Measurements from ENCODE around the gene LHFPL2.

Gene LHFPL2

GRCh38 chr5:78497573-78498533 is 150.7 kb downstream of the LHFPL2 start:
- DNase-seq (ENCODE audit: extremely low spot score): no peak
- CTCF ChIA-PET: no interaction called here
- POLR2A ChIA-PET: no interaction called here

GRCh38 chr5:78496373-78496772 is 152.2 kb downstream of the LHFPL2 start:
- TF ChIP-seq TARDBP (IDR thresholded peaks at IDR 0.05): no peak
- TF ChIP-seq BHLHE40 (IDR thresholded peaks at IDR 0.05; ENCODE audit: borderline replicate concordance): no peak
- no peak for TF ChIP-seq SP1 (IDR thresholded peaks at IDR 0.05)
- TF ChIP-seq FOXM1 (IDR thresholded peaks at IDR 0.05; ENCODE audit: borderline replicate concordance): no peak
- TF ChIP-seq ELF4 (IDR thresholded peaks at IDR 0.05): no peak
- no peak for DNase-seq (ENCODE audit: extremely low spot score)
- CTCF ChIA-PET: no interaction called here
- POLR2A ChIA-PET: interaction anchor here (1.2 kb wide), 1 partner anchor 8 kb away, joined by 4 read pairs; no protein-coding TSS in a partner anchor

More at GRCh38 chr5:78497573-78498533, 150.7 kb downstream of the LHFPL2 start:
- TF ChIP-seq LEF1 (IDR thresholded peaks at IDR 0.05; ENCODE audit: borderline replicate concordance): no peak
- TF ChIP-seq, protein P1, sequence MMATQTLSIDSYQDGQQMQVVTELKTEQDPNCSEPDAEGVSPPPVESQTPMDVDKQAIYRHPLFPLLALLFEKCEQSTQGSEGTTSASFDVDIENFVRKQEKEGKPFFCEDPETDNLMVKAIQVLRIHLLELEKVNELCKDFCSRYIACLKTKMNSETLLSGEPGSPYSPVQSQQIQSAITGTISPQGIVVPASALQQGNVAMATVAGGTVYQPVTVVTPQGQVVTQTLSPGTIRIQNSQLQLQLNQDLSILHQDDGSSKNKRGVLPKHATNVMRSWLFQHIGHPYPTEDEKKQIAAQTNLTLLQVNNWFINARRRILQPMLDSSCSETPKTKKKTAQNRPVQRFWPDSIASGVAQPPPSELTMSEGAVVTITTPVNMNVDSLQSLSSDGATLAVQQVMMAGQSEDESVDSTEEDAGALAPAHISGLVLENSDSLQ (IDR thresholded peaks at IDR 0.05): no peak
- TF ChIP-seq CTBP1 (IDR thresholded peaks at IDR 0.05; ENCODE audit: borderline replicate concordance): no peak
- TF ChIP-seq FOXM1 (IDR thresholded peaks at IDR 0.05; ENCODE audit: borderline replicate concordance): no peak
- TF ChIP-seq ARNT (IDR thresholded peaks at IDR 0.05): no peak

GRCh38 chr5:78495800-78496199 is 152.8 kb downstream of the LHFPL2 start:
- TF ChIP-seq ZNF384 (IDR thresholded peaks at IDR 0.05): no peak
- DNase-seq (ENCODE audit: extremely low spot score): no peak
- ChIA-PET CTCF (no interaction called here), POLR2A (interaction anchor here (1.2 kb wide), 1 partner anchor 9 kb away, joined by 4 read pairs; no protein-coding TSS in a partner anchor)

DNA sequence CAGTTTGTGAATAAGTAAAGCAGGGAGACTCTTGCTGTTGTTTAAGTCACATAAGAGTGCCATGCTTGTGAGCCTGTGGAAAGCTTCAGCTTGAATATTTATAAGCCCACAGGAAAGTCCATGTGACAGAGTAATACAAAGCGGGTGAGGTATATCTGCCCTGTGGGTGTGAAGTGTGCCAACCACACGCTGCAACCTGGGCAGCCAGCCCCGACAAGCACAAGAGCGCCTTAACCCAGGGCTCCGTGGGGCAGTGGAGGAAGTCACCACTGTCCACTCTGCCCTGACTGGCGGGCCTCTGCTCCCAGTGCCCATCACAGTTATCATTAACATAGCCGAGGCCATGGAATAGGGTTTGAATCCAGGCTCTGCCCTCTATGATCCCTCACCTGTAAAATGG is 155.9 kb downstream of the LHFPL2 start:
- TF ChIP-seq CTBP1 (IDR thresholded peaks at IDR 0.05; ENCODE audit: borderline replicate concordance): no peak
- no peak for TF ChIP-seq NFRKB (IDR thresholded peaks at IDR 0.05)
- no peak for TF ChIP-seq HDGF (IDR thresholded peaks at IDR 0.05; ENCODE audit: borderline replicate concordance)
- no peak for TF ChIP-seq LEF1 (IDR thresholded peaks at IDR 0.05; ENCODE audit: borderline replicate concordance)
- TF ChIP-seq, protein P1 (IDR thresholded peaks at IDR 0.05): no peak
- CTCF ChIA-PET: no interaction called here
- DNase-seq (ENCODE audit: extremely low spot score): no peak
- POLR2A ChIA-PET: no interaction called here

- ChIA-PET CTCF (no interaction called here), POLR2A (no interaction called here)
- DNase-seq (ENCODE audit: extremely low spot score): no peak
- TF ChIP-seq FOXM1 (IDR thresholded peaks at IDR 0.05; ENCODE audit: borderline replicate concordance): no peak
- no peak for TF ChIP-seq ZNF384 (IDR thresholded peaks at IDR 0.05)
- TF ChIP-seq CTBP1 (IDR thresholded peaks at IDR 0.05; ENCODE audit: borderline replicate concordance): no peak
- TF ChIP-seq SUZ12 (IDR thresholded peaks at IDR 0.05): no peak
- TF ChIP-seq ELF4 (IDR thresholded peaks at IDR 0.05): no peak
- no peak for TF ChIP-seq FOXK2 (IDR thresholded peaks at IDR 0.05)
- TF ChIP-seq, protein P1 (IDR thresholded peaks at IDR 0.05): no peak
- TF ChIP-seq L3MBTL2 (conservative IDR thresholded peaks at IDR 0.05): no peak
- TF ChIP-seq NFRKB (IDR thresholded peaks at IDR 0.05): no peak
- no peak for TF ChIP-seq LEF1 (IDR thresholded peaks at IDR 0.05; ENCODE audit: borderline replicate concordance)
- TF ChIP-seq SP1 (IDR thresholded peaks at IDR 0.05): no peak
- no peak for TF ChIP-seq HDGF (IDR thresholded peaks at IDR 0.05; ENCODE audit: borderline replicate concordance)
- TF ChIP-seq ARNT (IDR thresholded peaks at IDR 0.05): no peak
- no peak for TF ChIP-seq FOXA1 (IDR thresholded peaks at IDR 0.05)
- TF ChIP-seq TARDBP (IDR thresholded peaks at IDR 0.05): no peak
- no peak for TF ChIP-seq BHLHE40 (IDR thresholded peaks at IDR 0.05; ENCODE audit: borderline replicate concordance)
These were observed 156.3 kb downstream of the LHFPL2 start for GRCh38 chr5:78492224-78492623.

DNA sequence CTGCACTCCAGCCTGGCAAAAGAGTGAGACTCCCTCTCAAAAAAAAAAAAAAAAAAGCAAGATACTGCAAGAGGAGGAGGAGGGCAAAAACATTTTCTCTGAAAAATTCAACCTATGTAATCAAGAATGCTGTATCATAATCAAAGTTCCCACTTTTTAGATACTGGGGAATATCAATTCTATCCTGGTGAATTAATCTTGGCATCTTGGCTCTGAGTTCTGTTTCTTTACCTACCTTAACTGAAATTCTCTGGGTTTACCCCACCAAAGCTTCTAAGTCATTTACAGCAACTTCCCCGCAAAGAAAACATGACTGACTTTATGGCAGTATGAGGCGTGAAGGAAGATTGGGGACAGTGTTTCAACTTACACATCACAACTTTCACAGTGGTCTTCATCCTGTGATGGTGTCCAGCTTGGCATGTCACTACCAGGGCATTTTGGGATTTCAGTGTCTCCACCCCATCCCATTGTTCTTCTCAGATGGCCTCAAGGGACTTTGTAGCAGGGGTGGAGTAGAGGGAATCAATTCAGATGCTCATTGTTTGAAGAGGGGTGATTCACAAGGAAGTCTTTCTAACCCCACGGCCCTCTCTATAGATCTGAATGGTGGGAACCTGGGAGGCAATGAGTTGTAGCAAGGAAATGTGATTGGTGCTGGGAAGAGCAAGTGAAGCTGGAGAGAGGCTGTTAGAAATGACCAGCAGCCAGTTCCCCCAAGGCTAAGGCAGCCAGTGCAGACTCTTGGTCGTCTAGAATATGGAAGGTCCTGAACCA is 157.7 kb downstream of the LHFPL2 start:
- TF ChIP-seq CTBP1 (IDR thresholded peaks at IDR 0.05; ENCODE audit: borderline replicate concordance) (no peak), ARNT (IDR thresholded peaks at IDR 0.05) (no peak), SUZ12 (IDR thresholded peaks at IDR 0.05) (no peak), NFRKB (IDR thresholded peaks at IDR 0.05) (no peak), FOXA1 (IDR thresholded peaks at IDR 0.05) (no peak), SP1 (IDR thresholded peaks at IDR 0.05) (no peak), L3MBTL2 (conservative IDR thresholded peaks at IDR 0.05) (no peak), ELF4 (IDR thresholded peaks at IDR 0.05) (no peak), FOXK2 (IDR thresholded peaks at IDR 0.05) (no peak)
- TF ChIP-seq, protein P1 (IDR thresholded peaks at IDR 0.05): no peak
- CTCF ChIA-PET: no interaction called here
- DNase-seq (ENCODE audit: extremely low spot score): no peak
- POLR2A ChIA-PET: no interaction called here
